Epithelial cell of esophagus (primary cell): ENCODE measurements around the gene RUBCNL.

Source experiments
- DNase-seq: peaks from one replicate; pipeline ENCODE4 v3.0.0; 2010; ENCODE audit warnings: low read depth
- H3K4me3 ChIP-seq: 2 replicates; pipeline ENCODE4 v1.5.1; 2011; ENCODE audit warnings: mild to moderate bottlenecking, low read length, control low read depth
- TF ChIP-seq, protein P1 (sequence below): IDR thresholded peaks from 2 replicates; pipeline ENCODE4 v1.5.1; 2011; ENCODE audit warnings: low read depth, mild to moderate bottlenecking, low read length, control low read depth, inconsistent platforms; ENCODE audit not compliant: insufficient read depth; ENCODE audit errors: missing control alignments

The RUBCNL gene

DNA sequence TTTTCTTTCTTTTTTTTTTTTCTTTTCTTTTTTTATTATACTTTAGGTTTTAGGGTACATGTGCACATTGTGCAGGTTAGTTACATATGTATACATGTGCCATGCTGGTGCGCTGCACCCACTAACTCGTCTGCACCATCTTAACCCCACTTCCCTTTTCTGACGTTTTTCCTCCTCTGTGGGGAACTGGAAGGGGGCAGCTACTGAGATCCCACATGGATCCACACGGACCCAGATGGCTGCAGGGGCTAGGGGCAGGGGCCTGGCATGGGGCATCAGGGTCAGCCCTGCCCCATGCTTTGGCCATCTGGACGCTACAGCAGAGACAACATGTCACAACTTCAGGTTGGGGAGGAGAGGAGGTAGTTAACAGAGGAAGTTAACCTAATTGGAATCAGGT lies 54.3 kb downstream of the RUBCNL start:
- TF ChIP-seq, protein P1, sequence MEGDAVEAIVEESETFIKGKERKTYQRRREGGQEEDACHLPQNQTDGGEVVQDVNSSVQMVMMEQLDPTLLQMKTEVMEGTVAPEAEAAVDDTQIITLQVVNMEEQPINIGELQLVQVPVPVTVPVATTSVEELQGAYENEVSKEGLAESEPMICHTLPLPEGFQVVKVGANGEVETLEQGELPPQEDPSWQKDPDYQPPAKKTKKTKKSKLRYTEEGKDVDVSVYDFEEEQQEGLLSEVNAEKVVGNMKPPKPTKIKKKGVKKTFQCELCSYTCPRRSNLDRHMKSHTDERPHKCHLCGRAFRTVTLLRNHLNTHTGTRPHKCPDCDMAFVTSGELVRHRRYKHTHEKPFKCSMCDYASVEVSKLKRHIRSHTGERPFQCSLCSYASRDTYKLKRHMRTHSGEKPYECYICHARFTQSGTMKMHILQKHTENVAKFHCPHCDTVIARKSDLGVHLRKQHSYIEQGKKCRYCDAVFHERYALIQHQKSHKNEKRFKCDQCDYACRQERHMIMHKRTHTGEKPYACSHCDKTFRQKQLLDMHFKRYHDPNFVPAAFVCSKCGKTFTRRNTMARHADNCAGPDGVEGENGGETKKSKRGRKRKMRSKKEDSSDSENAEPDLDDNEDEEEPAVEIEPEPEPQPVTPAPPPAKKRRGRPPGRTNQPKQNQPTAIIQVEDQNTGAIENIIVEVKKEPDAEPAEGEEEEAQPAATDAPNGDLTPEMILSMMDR = no peak
- H3K4me3 ChIP-seq = no peak overlapping the region
- DNase-seq = no peak

DNA sequence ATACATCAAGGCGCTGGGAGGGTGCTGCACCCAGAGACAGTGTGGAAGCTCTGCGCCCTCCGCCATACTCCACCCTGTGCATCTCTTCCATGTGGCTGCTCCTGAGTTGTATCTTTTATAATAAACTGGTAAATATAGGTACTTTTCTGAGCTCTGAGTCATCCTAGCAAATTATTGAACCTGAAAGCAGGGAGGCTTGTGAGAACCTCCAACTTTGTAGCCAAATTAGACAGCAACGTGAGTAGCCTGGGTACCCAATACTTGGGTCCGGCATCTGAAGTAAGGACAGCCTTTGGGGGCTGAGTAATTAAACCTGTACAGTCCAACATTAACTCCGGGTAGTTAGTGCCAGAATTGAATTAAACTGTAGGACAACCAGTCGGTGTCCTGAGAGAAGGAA lies 57.4 kb downstream of the RUBCNL start:
- DNase-seq = no peak
- no peak overlapping the region for H3K4me3 ChIP-seq
- TF ChIP-seq, protein P1 = no peak

DNA sequence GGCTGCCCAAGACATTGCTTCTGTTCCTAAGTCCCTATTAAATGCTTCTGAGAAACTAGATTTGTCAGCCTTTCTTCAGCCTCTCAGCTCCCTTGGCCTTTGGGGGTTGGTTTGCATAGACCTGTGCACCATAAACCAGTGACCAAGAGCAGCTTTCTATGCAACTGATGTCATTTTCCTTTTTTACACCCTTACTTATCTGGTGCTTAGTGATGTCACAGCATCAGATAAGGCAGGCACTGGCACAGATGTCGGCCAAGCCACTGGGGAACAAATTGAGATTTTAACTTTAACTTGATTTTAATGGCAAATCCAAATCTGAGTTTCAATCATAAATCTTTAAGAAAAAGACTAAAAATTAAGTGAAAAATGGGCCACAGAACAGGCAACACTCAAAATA lies 59.8 kb downstream of the RUBCNL start:
- TF ChIP-seq, protein P1 = no peak
- H3K4me3 ChIP-seq = no peak overlapping the region
- DNase-seq = no peak

DNA sequence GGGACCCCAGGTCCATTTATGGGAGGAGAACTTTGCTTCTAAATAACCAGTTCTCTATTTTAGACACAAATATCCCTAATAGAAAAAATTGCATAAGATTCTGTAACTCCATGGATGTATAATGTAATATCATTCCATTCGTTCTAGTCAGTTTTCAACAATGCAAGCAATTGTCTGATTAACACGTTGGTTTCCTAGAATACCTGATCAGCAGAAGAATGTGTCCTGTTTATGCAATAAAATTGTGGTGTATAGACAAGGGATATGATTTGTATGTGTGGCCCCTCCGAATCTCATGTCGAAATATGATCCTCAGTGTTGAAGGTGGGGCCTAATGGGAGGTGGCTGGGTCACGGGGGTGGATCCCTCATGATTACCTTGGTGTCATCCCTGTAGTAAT lies 62.1 kb downstream of the RUBCNL start:
- TF ChIP-seq, protein P1 = no peak
- no peak overlapping the region for H3K4me3 ChIP-seq
- DNase-seq = peak; percentile 66

DNA sequence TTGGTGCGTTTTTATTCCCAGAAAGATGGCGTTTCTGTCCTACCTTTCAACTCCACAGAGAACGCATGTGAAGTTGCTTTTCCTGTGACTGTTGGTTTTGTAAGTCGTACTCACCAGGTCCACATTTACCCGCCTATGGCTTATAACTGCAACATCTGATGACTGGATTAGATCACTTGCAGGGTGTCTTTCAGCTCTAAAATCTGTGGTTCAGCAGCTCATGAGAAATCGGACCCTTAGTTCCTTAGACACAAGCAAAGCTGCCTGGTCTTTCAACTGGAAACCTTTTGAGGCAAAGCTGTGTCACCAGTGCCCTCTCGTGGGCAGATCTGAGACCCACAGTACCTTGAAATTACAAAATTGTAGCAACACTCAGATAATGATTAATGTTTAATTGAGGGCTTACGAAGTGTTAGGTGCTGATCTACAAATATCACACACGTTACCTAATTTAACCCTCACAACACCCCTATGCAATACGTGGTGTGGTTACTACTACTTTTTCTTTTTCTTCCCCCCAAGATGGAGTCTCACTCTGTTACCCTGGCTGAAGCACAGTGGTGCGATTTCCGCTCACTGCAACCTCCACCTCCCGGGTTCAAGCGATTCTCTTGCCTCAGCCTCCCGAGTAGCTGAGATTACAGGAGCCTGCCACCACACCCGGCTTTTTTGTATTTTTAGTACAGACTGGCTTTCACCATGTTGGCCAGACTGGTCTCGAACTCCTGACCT lies 65.4 kb downstream of the RUBCNL start:
- TF ChIP-seq, protein P1 = peak; percentile 74
- H3K4me3 ChIP-seq = no peak overlapping the region
- DNase-seq = peak; percentile 60

DNA sequence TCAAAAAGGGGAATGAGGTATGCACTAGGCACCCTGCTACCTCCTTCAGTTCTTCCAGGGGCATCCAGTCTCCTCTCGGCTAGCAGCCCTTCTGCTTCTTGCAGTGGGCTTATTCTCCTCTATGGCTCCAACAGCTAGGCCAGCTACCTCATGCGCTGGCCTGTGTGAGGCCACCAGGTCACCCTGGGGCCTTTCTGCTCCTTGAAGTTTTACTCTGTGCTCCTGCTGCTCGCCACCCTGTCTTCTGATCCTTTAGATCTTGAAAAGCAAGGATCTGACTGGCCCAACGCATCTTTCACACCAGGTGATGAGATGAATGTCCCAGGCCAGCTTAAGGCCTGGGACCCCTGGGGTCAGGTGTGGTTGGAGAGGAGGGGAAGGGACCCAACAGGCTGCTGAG lies 66.2 kb downstream of the RUBCNL start:
- no peak for DNase-seq
- TF ChIP-seq, protein P1 = no peak
- H3K4me3 ChIP-seq = no peak overlapping the region

DNA sequence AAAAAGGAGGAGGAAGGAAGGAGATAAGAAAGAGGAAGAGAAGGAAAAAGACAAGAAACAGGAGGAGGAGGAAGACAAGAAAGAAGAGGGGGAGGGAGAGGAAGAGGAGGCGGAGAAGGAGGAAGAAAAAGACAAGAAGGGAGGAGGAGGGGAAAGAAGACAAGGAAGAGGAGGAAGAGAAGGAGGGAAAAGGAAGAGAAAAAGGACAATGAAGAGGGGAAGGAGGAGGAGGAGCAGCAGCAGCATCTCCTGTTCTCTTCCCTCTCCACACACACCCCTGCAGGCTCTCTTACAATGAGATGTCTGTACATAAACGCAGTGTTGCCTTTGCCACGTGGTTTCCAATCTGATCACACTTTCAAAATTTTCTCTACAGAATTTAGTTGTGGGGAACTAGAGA lies 66.6 kb downstream of the RUBCNL start:
- H3K4me3 ChIP-seq = no peak overlapping the region
- TF ChIP-seq, protein P1 = no peak
- no peak for DNase-seq
